H1 (cell line): Measurements from ENCODE around the gene COA1. TPM values are rescaled to one million over a fixed set of nuclear protein-coding genes. Genes with fewer than 3 reads are reported as not detected.

Experiments used
- CTCF ChIA-PET: fragments of 300-600 bp; sonication (Branson Sonifier 250); formaldehyde crosslinking; loops from one replicate; lab custom pipeline; 2021; ENCODE audit not compliant: partially characterized antibody; lab: Charles Lee
- POLR2A ChIA-PET: fragments of 300-600 bp; sonication (Branson Sonifier 250); formaldehyde crosslinking; loops from one replicate; lab custom pipeline; 2021; ENCODE audit warnings: inconsistent platforms; ENCODE audit not compliant: partially characterized antibody; lab: Charles Lee
- DNase-seq, 2 experiments: peaks; one replicate each; pipeline versions ENCODE4 v3.0.0 to v3.0.0-alpha.2; 2010 to 2022; ENCODE audit warnings: low spot score in 2 of 2, low read depth in 1 of 2, mixed read lengths in 1 of 2
- FAIRE-seq: peaks from 2 replicates; lab custom pipeline; 2011; peaks lifted over from hg19 to GRCh38; lab: Jason Lieb, UNC
- H2AFZ ChIP-seq: 2 replicates; pipeline ENCODE4 v1.8.1; 2012; ENCODE audit warnings: low read length, inconsistent platforms
- H2AK5ac ChIP-seq: 2 replicates; pipeline ENCODE4 v1.6.1; 2013; ENCODE audit warnings: low read depth, low read length
- H2BK120ac ChIP-seq: replicated peaks from 2 replicates; pipeline ENCODE3; 2013; ENCODE audit warnings: low read depth, low read length, inconsistent platforms
- H2BK12ac ChIP-seq: 2 replicates; pipeline ENCODE4 v1.6.1; 2013; ENCODE audit warnings: low read depth, low read length
- H2BK15ac ChIP-seq: 2 replicates; pipeline ENCODE4 v1.6.1; 2013; ENCODE audit warnings: low read length
- H2BK20ac ChIP-seq: 2 replicates; pipeline ENCODE4 v1.6.1; 2013; ENCODE audit warnings: low read length
- H2BK5ac ChIP-seq: 2 replicates; pipeline ENCODE4 v1.6.1; 2013; ENCODE audit warnings: low read depth, low read length
- H3K14ac ChIP-seq: 2 replicates; pipeline ENCODE4 v1.6.1; 2013; ENCODE audit warnings: inconsistent platforms; ENCODE audit not compliant: insufficient read length
- H3K18ac ChIP-seq: 2 replicates; pipeline ENCODE4 v1.6.1; 2013; ENCODE audit warnings: low read length; ENCODE audit errors: extremely low read depth
- H3K23ac ChIP-seq: 2 replicates; pipeline ENCODE4 v1.6.1; 2013; ENCODE audit warnings: inconsistent platforms; ENCODE audit not compliant: insufficient read length
- H3K23me2 ChIP-seq: 2 replicates; pipeline ENCODE4 v1.6.1; 2013; ENCODE audit warnings: low read depth, low read length
- H3K27ac ChIP-seq: 2 replicates; pipeline ENCODE4 v1.6.1; 2011; ENCODE audit warnings: low read depth, low read length, inconsistent platforms
- H3K27me3 ChIP-seq, 4 experiments: replicated peaks in 1 of 4; 1 replicate in 1 of 4; 2 replicates in 3 of 4; pipeline versions ENCODE4 v1.6.1 to v1.8.1; 2011 to 2013; ENCODE audit warnings: low read length in 3 of 4, mild to moderate bottlenecking in 3 of 4, inconsistent platforms in 2 of 4, mixed read lengths in 2 of 4, moderate library complexity in 1 of 4; ENCODE audit not compliant: control insufficient read depth in 3 of 4, insufficient read depth in 3 of 4; ENCODE audit errors: extremely low read depth in 1 of 4
- H3K36me3 ChIP-seq, 4 experiments: 2 replicates each; pipeline versions ENCODE4 v1.6.1 to v1.8.1; 2011 to 2013; ENCODE audit warnings: mild to moderate bottlenecking in 4 of 4, low read length in 3 of 4, moderate library complexity in 2 of 4, control low read depth in 1 of 4, inconsistent platforms in 1 of 4; ENCODE audit not compliant: insufficient read depth in 4 of 4, control insufficient read depth in 2 of 4
- H3K4ac ChIP-seq: replicated peaks from 2 replicates; pipeline ENCODE3; 2013; ENCODE audit warnings: low read length, low read depth, mixed read lengths, inconsistent platforms; ENCODE audit not compliant: insufficient read length
- H3K4me1 ChIP-seq, 4 experiments: replicated peaks in 1 of 4; 1 replicate in 1 of 4; 2 replicates in 3 of 4; pipeline versions ENCODE4 v1.6.1 to v1.8.1; 2011 to 2013; ENCODE audit warnings: low read length in 3 of 4, inconsistent platforms in 2 of 4, mixed read lengths in 1 of 4; ENCODE audit not compliant: insufficient read depth in 4 of 4, control insufficient read depth in 3 of 4
- H3K4me2 ChIP-seq, 2 experiments: 2 replicates each; pipeline versions ENCODE4 v1.6.1 to v1.8.1; 2011 to 2013; ENCODE audit warnings: low read depth in 2 of 2, low read length in 2 of 2, control low read depth in 1 of 2, inconsistent platforms in 1 of 2, mild to moderate bottlenecking in 1 of 2; ENCODE audit not compliant: insufficient read depth in 1 of 2
- H3K4me3 ChIP-seq, 4 experiments: fragments of 200-600, 300-600 bp in 1 of 4; sonication (generic), shearing (Covaris generic), sonication (Bioruptor Twin) in 1 of 4; 2 replicates each; pipeline versions ENCODE4 v1.5.1 to v1.8.1; 2011 to 2016; ENCODE audit warnings: low read length in 4 of 4, low read depth in 3 of 4, control low read depth in 2 of 4, inconsistent platforms in 2 of 4, mild to moderate bottlenecking in 2 of 4, mixed read lengths in 1 of 4, moderate library complexity in 1 of 4; ENCODE audit not compliant: insufficient read depth in 2 of 4; ENCODE audit errors: extremely low read depth in 1 of 4
- H3K56ac ChIP-seq: replicated peaks from 2 replicates; pipeline ENCODE3; 2013; ENCODE audit warnings: low read depth, mild to moderate bottlenecking, mixed read lengths, low read length, inconsistent platforms; ENCODE audit not compliant: insufficient read length
- H3K79me1 ChIP-seq: 2 replicates; pipeline ENCODE4 v1.6.1; 2013; ENCODE audit warnings: low read depth, low read length, control low read depth
- H3K79me2 ChIP-seq, 2 experiments: 2 replicates each; pipeline versions ENCODE4 v1.6.1 to v1.8.1; 2012 to 2013; ENCODE audit warnings: low read length in 2 of 2, mild to moderate bottlenecking in 2 of 2, inconsistent platforms in 1 of 2; ENCODE audit not compliant: insufficient read depth in 2 of 2, control insufficient read depth in 1 of 2
- H3K9ac ChIP-seq, 4 experiments: replicated peaks in 1 of 4; 1 replicate in 1 of 4; 2 replicates in 3 of 4; pipeline versions ENCODE4 v1.6.1 to v1.8.1; 2011 to 2013; ENCODE audit warnings: low read depth in 3 of 4, low read length in 3 of 4, control low read depth in 2 of 4, mild to moderate bottlenecking in 2 of 4, moderate library complexity in 2 of 4, inconsistent platforms in 1 of 4; ENCODE audit errors: extremely low read depth in 1 of 4
- H3K9me3 ChIP-seq, 2 experiments: 2 replicates each; pipeline versions ENCODE4 v1.6.1 to v1.8.1; 2012 to 2013; ENCODE audit warnings: mild to moderate bottlenecking in 2 of 2, moderate library complexity in 2 of 2, control low read depth in 1 of 2, inconsistent platforms in 1 of 2, low read depth in 1 of 2, low read length in 1 of 2, mixed read lengths in 1 of 2; ENCODE audit not compliant: insufficient read depth in 2 of 2
- H4K20me1 ChIP-seq, 2 experiments: replicated peaks in 1 of 2; 2 replicates each; pipeline versions ENCODE3 to v1.8.1; 2011 to 2013; ENCODE audit warnings: inconsistent platforms in 2 of 2, low read length in 2 of 2, mild to moderate bottlenecking in 1 of 2; ENCODE audit not compliant: insufficient read depth in 2 of 2, control insufficient read depth in 1 of 2
- H4K5ac ChIP-seq: 2 replicates; pipeline ENCODE4 v1.6.1; 2013; ENCODE audit warnings: low read length, low read depth, mixed read lengths, inconsistent platforms; ENCODE audit not compliant: insufficient read length
- H4K8ac ChIP-seq: 2 replicates; pipeline ENCODE4 v1.8.0; 2013; ENCODE audit warnings: mild to moderate bottlenecking, moderate library complexity, low read length, inconsistent platforms; ENCODE audit not compliant: insufficient read depth; ENCODE audit errors: extremely low read depth
- H4K91ac ChIP-seq: replicated peaks from 2 replicates; pipeline ENCODE3; 2013; ENCODE audit warnings: low read length, mixed read lengths, inconsistent platforms; ENCODE audit not compliant: insufficient read length
- CBX5 ChIP-seq: fragments of 300-800, 300-1000 bp; sonication (generic); IDR thresholded peaks from 2 replicates; pipeline ENCODE4 v1.7.1; 2016; ENCODE audit warnings: antibody characterized with exemption, low read length, low read depth
- CEBPB ChIP-seq: IDR thresholded peaks from 2 replicates; pipeline ENCODE4 v1.6.1; 2012; ENCODE audit warnings: low read depth, low read length
- CHD2 ChIP-seq: IDR thresholded peaks from 2 replicates; pipeline ENCODE4 v1.6.1; 2012; ENCODE audit warnings: low read length, improper control_type of control experiment
- CTBP2 ChIP-seq: IDR thresholded peaks from 2 replicates; pipeline ENCODE4 v1.7.0; 2011; ENCODE audit warnings: borderline replicate concordance, mild to moderate bottlenecking, moderate library complexity, mixed read lengths, low read length; ENCODE audit not compliant: insufficient read depth, insufficient read length
- NANOG ChIP-seq: IDR thresholded peaks from 2 replicates; pipeline ENCODE4 v1.6.1; 2011; ENCODE audit warnings: low read length, low read depth, mild to moderate bottlenecking, inconsistent platforms; ENCODE audit not compliant: insufficient read depth, poor library complexity, severe bottlenecking
- NRF1 ChIP-seq: IDR thresholded peaks from 2 replicates; pipeline ENCODE4 v1.6.1; 2011; ENCODE audit warnings: mild to moderate bottlenecking, low read depth, low read length, improper control_type of control experiment
- SIRT6 ChIP-seq: IDR thresholded peaks from one replicate; pipeline ENCODE4 v1.7.1; 2012; ENCODE audit warnings: low read length, inconsistent platforms
- SRF ChIP-seq: IDR thresholded peaks from 2 replicates; pipeline ENCODE4 v1.6.1; 2011; ENCODE audit warnings: mild to moderate bottlenecking, low read depth, low read length, moderate library complexity
- TAF1 ChIP-seq: IDR thresholded peaks from 2 replicates; pipeline ENCODE4 v1.6.1; 2011; ENCODE audit warnings: mild to moderate bottlenecking, low read depth, low read length
- TCF12 ChIP-seq: IDR thresholded peaks from 2 replicates; pipeline ENCODE4 v1.6.1; 2011; ENCODE audit warnings: low read depth, mild to moderate bottlenecking, low read length
- TEAD4 ChIP-seq: IDR thresholded peaks from 2 replicates; pipeline ENCODE4 v1.6.1; 2012; ENCODE audit warnings: low read depth, low read length, inconsistent platforms, mixed read lengths
- WGBS, 2 experiments: shearing (Covaris generic) in 1 of 2; methylation state at CpG; one replicate each; pipeline versions ENCODE4 v1.1.6 to v1.1.7; 2013 to 2015; ENCODE audit warnings: low lambda C conversion rate in 2 of 2, mixed read lengths in 2 of 2, inconsistent platforms in 1 of 2, low coverage in 1 of 2, missing lambda C conversion rate in 1 of 2; ENCODE audit not compliant: insufficient replicate concordance in 2 of 2, insufficient coverage in 1 of 2, insufficient read length in 1 of 2; ENCODE audit errors: extremely low coverage in 1 of 2, missing lambda C conversion rate in 1 of 2; 5-methylcytosine and 5-hydroxymethylcytosine counted together
- polyA plus RNA-seq, 7 experiments: library from polyadenylated mRNA; depleted of rRNA in 3 of 7; stranded (reverse) in 5 of 7; unstranded in 2 of 7; fragments of >200 nt in 5 of 7; fragments of 200-250 nt in 2 of 7; gene quantifications; 1 replicate in 5 of 7; 2 replicates in 1 of 7; 4 replicates in 1 of 7; pipeline versions ENCODE4 v1.2.1 to v1.2.3, GENCODE V29; 2011 to 2013; ENCODE audit warnings: missing spikeins in 2 of 7, mixed read lengths in 2 of 7
- total RNA-seq: library from RNA; stranded (reverse); fragmentation: NEBNext Ultra II Directional; extraction: Animal tissue kit (Norgen Biotek cat#: 25700); gene quantifications from 2 replicates; pipeline ENCODE4 v1.2.1, GENCODE V29; 2021

COA1 gene
- total and polyA plus RNA-seq, 2 of the 8 experiments (the other 6 are each of a cell fraction or from before 2014, with no cell fraction given): 98.6 to 143 TPM

GRCh38 chr7:43760861-43761260 is 31.5 kb upstream of the COA1 start:
- Histone ChIP-seq H3K23ac (no peak overlapping the region), H2BK120ac (no peak overlapping the region), H3K27me3 (peaks cover 0 to 10% (median 8%) of the 10 kb centered on the region in 4 experiments; a peak in 4 of 7 replicates), H3K18ac (no peak overlapping the region), H3K79me1 (peaks cover 3% of the 10 kb centered on the region; the same call in 1 of the 2 replicates), H3K4me1 (peaks cover 0 to 12% (median 8%) of the 10 kb centered on the region in 4 experiments; a peak in 5 of 7 replicates), H3K9ac (no peak overlapping the region), H3K4me2 (no peak overlapping the region), H2BK12ac (no peak overlapping the region), H2BK5ac (no peak overlapping the region), H3K4ac (no peak overlapping the region), H2AFZ (no peak overlapping the region), H3K9me3 (no peaks in the 10 kb centered on the region), H3K4me3 (no peak overlapping the region), H3K14ac (no peak overlapping the region), H4K8ac (no peak overlapping the region), H4K20me1 (no peaks in the 10 kb centered on the region), H3K36me3 (no peaks in the 10 kb centered on the region), H3K56ac (no peak overlapping the region), H3K27ac (no peak overlapping the region), H2BK20ac (no peak overlapping the region), H4K5ac (no peak overlapping the region), H3K79me2 (no peaks in the 10 kb centered on the region), H2AK5ac (no peak overlapping the region), H3K23me2 (peaks cover 4% of the 10 kb centered on the region), H4K91ac (no peak overlapping the region), H2BK15ac (no peak overlapping the region)
- 100% methylated on average over 5 of the region's 5 CpGs; no CpG with 5 or more reads in 1 of the 2 experiments for WGBS, 2 experiments
- POLR2A ChIA-PET: interaction anchor here (1.0 kb wide), 1 partner anchor 178 kb away, joined by 3 read pairs; the partner anchor contains the start of gene STK17A
- TF ChIP-seq TCF12: no peak
- TF ChIP-seq NANOG: no peak
- no peak for TF ChIP-seq CEBPB
- TF ChIP-seq TAF1: no peak
- no peak for TF ChIP-seq TEAD4
- no peak for TF ChIP-seq SRF
- TF ChIP-seq SIRT6: no peak
- no peak for TF ChIP-seq CBX5
- TF ChIP-seq CTBP2: no peak
- no peak for TF ChIP-seq NRF1
- TF ChIP-seq CHD2: no peak
- no peak for DNase-seq
- CTCF ChIA-PET: interaction anchor here (0.9 kb wide), 1 partner anchor 184 kb away, joined by 3 read pairs; no protein-coding TSS in a partner anchor
- no peak for FAIRE-seq
